Erythroblast (primary cell): ENCODE data around the gene GABBR2.

Experiments
- GATA1 ChIP-seq: IDR thresholded peaks from 2 replicates; pipeline ENCODE4 v1.6.1; 2011; ENCODE audit warnings: low read depth, mild to moderate bottlenecking, control low read depth, low read length, moderate library complexity
- POLR2A ChIP-seq: IDR thresholded peaks from 2 replicates; pipeline ENCODE4 v1.6.1; 2011; ENCODE audit warnings: mild to moderate bottlenecking, low read length

- no peak for TF ChIP-seq POLR2A
- no peak for TF ChIP-seq GATA1
Observed at GRCh38 chr9:98328141-98328540, 380.6 kb downstream of the GABBR2 start.
